Fibroblast of the conjunctiva (primary cell): ENCODE measurements around the gene GHDC.
"Not testable (repeated sequence)": the region's sequence is repeated elsewhere in the genome, so short reads cannot be mapped to it uniquely, and the experiment has no call there.

Experiments
- DNase-seq: peaks from one replicate; pipeline ENCODE4 v3.0.0-alpha.2; 2010; ENCODE audit warnings: low read depth

The GHDC gene

GRCh38 chr17:42193969-42194899 lies at the start of gene GHDC:
Gene GHDC (minus strand): TSS chr17:42194494. CDS start chr17:42193581, 913 bp downstream.
- DNase-seq: peak; percentile 49

- DNase-seq: no peak
Measured at GRCh38 chr17:42243493-42243982, 49.2 kb upstream of the GHDC start.

- DNase-seq: no peak
Measured at GRCh38 chr17:42241871-42242270, 47.6 kb upstream of the GHDC start.

- not testable (repeated sequence) for DNase-seq
Measured at GRCh38 chr17:42240863-42241262, 46.6 kb upstream of the GHDC start.

GRCh38 chr17:42240201-42240600 lies 45.9 kb upstream of the GHDC start:
- no peak for DNase-seq

- DNase-seq: not testable (repeated sequence)
Measured at GRCh38 chr17:42239576-42239975, 45.3 kb upstream of the GHDC start.

GRCh38 chr17:42236760-42237159 lies 42.5 kb upstream of the GHDC start:
- no peak for DNase-seq

GRCh38 chr17:42233994-42234393 lies 39.7 kb upstream of the GHDC start:
- DNase-seq: no peak

- DNase-seq: no peak
Measured at GRCh38 chr17:42233156-42233555, 38.9 kb upstream of the GHDC start.

GRCh38 chr17:42230225-42230624 lies 35.9 kb upstream of the GHDC start:
- no peak for DNase-seq

GRCh38 chr17:42227849-42228700 lies 33.8 kb upstream of the GHDC start:
- DNase-seq: no peak

GRCh38 chr17:42225646-42226045 lies 31.4 kb upstream of the GHDC start:
- DNase-seq: no peak

GRCh38 chr17:42224651-42225050 lies 30.4 kb upstream of the GHDC start:
- DNase-seq: no peak

- peak; percentile 49 for DNase-seq
Measured at GRCh38 chr17:42221886-42222745, 27.8 kb upstream of the GHDC start.

GRCh38 chr17:42219280-42219679 lies 25.0 kb upstream of the GHDC start:
- not testable (repeated sequence) for DNase-seq

GRCh38 chr17:42214156-42214555 lies 19.9 kb upstream of the GHDC start:
- no peak for DNase-seq

- DNase-seq: no peak
Measured at GRCh38 chr17:42212382-42212781, 18.1 kb upstream of the GHDC start.

- DNase-seq: not testable (repeated sequence)
Measured at GRCh38 chr17:42211921-42212341, 17.6 kb upstream of the GHDC start.

- no peak for DNase-seq
Measured at GRCh38 chr17:42210046-42210445, 15.8 kb upstream of the GHDC start.

- DNase-seq: not testable (repeated sequence)
Measured at GRCh38 chr17:42206153-42206612, 11.9 kb upstream of the GHDC start.

GRCh38 chr17:42203354-42203753 lies 9.1 kb upstream of the GHDC start:
- no peak for DNase-seq
